ENCODE results near the gene GSX2. TPM values are rescaled to one million over a fixed set of nuclear protein-coding genes. Genes with fewer than 3 reads are reported as not detected.

GSX2 gene
- total RNA-seq, 2 donors from 2014 or later: not detected

- no peak for DNase-seq (ENCODE audit: low spot score)
- H3K4me3 ChIP-seq: no peak overlapping the region
- no peaks in the 10 kb centered on the region for H3K9me3 ChIP-seq
- H3K27me3 ChIP-seq: peaks cover 11 to 23% of the 10 kb centered on the region in 2 donors
- TF ChIP-seq CTCF (IDR thresholded peaks at IDR 0.05): no peak
- H3K4me1 ChIP-seq: peaks cover 0 to 37% of the 10 kb centered on the region in 2 donors
- H3K36me3 ChIP-seq: no peaks in the 10 kb centered on the region
- H3K27ac ChIP-seq: no peak overlapping the region
Observed at GRCh38 chr4:54102531-54103106, 2.7 kb downstream of the GSX2 start.

GRCh38 chr4:54103190-54103574 lies 3.2 kb downstream of the GSX2 start:
- Histone ChIP-seq H3K9me3 (no peaks in the 10 kb centered on the region), H3K36me3 (no peaks in the 10 kb centered on the region), H3K27me3 (peaks cover 13 to 23% of the 10 kb centered on the region in 2 donors), H3K4me1 (peaks cover 0 to 37% of the 10 kb centered on the region in 2 donors), H3K27ac (peak overlapping the region in 1 of 2 donors; percentile 8), H3K4me3 (peak overlapping the region in 1 of 2 donors; percentile 36)
- no peak for DNase-seq (ENCODE audit: low spot score)
- no peak for TF ChIP-seq CTCF (IDR thresholded peaks at IDR 0.05)

- no peak for DNase-seq (ENCODE audit: low spot score)
- peaks cover 16 to 28% of the 10 kb centered on the region in 2 donors for H3K27me3 ChIP-seq
- no peak overlapping the region for H3K27ac ChIP-seq
- no peak for TF ChIP-seq CTCF (IDR thresholded peaks at IDR 0.05)
- H3K9me3 ChIP-seq: no peaks in the 10 kb centered on the region
- H3K36me3 ChIP-seq: no peaks in the 10 kb centered on the region
- H3K4me3 ChIP-seq: no peak overlapping the region
- H3K4me1 ChIP-seq: peaks cover 0 to 39% of the 10 kb centered on the region in 2 donors
Observed at GRCh38 chr4:54104907-54105306, 4.9 kb downstream of the GSX2 start.

GRCh38 chr4:54107951-54108748 lies 8.2 kb downstream of the GSX2 start:
- Histone ChIP-seq H3K4me3 (no peak overlapping the region), H3K9me3 (no peaks in the 10 kb centered on the region), H3K36me3 (no peaks in the 10 kb centered on the region), H3K27me3 (peaks cover 19 to 21% of the 10 kb centered on the region in 2 donors), H3K4me1 (peaks cover 0 to 23% of the 10 kb centered on the region in 2 donors), H3K27ac (no peak overlapping the region)
- TF ChIP-seq CTCF (IDR thresholded peaks at IDR 0.05): no peak
- no peak for DNase-seq (ENCODE audit: low spot score)

GRCh38 chr4:54109241-54110018 lies 9.5 kb downstream of the GSX2 start:
- peaks cover 19 to 21% of the 10 kb centered on the region in 2 donors for H3K27me3 ChIP-seq
- no peak for TF ChIP-seq CTCF (IDR thresholded peaks at IDR 0.05)
- peaks cover 0 to 12% of the 10 kb centered on the region in 2 donors for H3K4me1 ChIP-seq
- no peaks in the 10 kb centered on the region for H3K9me3 ChIP-seq
- no peaks in the 10 kb centered on the region for H3K36me3 ChIP-seq
- DNase-seq (ENCODE audit: low spot score): no peak
- H3K4me3 ChIP-seq: peak overlapping the region in 1 of 2 donors; percentile 18
- no peak overlapping the region for H3K27ac ChIP-seq

Measured in right atrium auricular region (tissue), 2 donors.